Activated CD4-positive, alpha-beta T cell treated with anti-CD3 and anti-CD28 coated beads, Interleukin-2, amount 50 U/mL, for 16 hours (primary cell): ENCODE data around the gene RIPPLY3.
"Not testable (repeated sequence)": the region's sequence is repeated elsewhere in the genome, so short reads cannot be mapped to it uniquely, and the experiment has no call there.

Experiments
- DNase-seq: peaks from one replicate; pipeline ENCODE4 v3.0.0-alpha.2; 2020

RIPPLY3 gene

GRCh38 chr21:37026499-37026898 is 20.0 kb downstream of the RIPPLY3 start:
- DNase-seq, result no peak

GRCh38 chr21:37028570-37028969 is 22.1 kb downstream of the RIPPLY3 start:
- DNase-seq, result no peak

GRCh38 chr21:37030864-37031263 is 24.4 kb downstream of the RIPPLY3 start:
- no peak for DNase-seq

GRCh38 chr21:37032293-37032692 is 25.8 kb downstream of the RIPPLY3 start:
- no peak for DNase-seq

- DNase-seq, result peak; percentile 9
These were observed 26.5 kb downstream of the RIPPLY3 start for GRCh38 chr21:37032877-37033471.

GRCh38 chr21:37034394-37034793 is 27.9 kb downstream of the RIPPLY3 start:
- not testable (repeated sequence) for DNase-seq

GRCh38 chr21:37036177-37036576 is 29.7 kb downstream of the RIPPLY3 start:
- DNase-seq, result no peak

GRCh38 chr21:37039411-37040075 is 33.0 kb downstream of the RIPPLY3 start:
- DNase-seq, result no peak

GRCh38 chr21:37040212-37040611 is 33.7 kb downstream of the RIPPLY3 start:
- DNase-seq, result no peak

GRCh38 chr21:37041706-37042271 is 35.3 kb downstream of the RIPPLY3 start:
- no peak for DNase-seq

GRCh38 chr21:37043818-37044217 is 37.3 kb downstream of the RIPPLY3 start:
- DNase-seq, result no peak

GRCh38 chr21:37044643-37045042 is 38.1 kb downstream of the RIPPLY3 start:
- no peak for DNase-seq

GRCh38 chr21:37045149-37045548 is 38.6 kb downstream of the RIPPLY3 start:
- peak; percentile 12 for DNase-seq

- DNase-seq, result no peak
These were observed 39.1 kb downstream of the RIPPLY3 start for GRCh38 chr21:37045556-37045955.

GRCh38 chr21:37047079-37047478 is 40.6 kb downstream of the RIPPLY3 start:
- no peak for DNase-seq

GRCh38 chr21:37049741-37050140 is 43.2 kb downstream of the RIPPLY3 start:
- DNase-seq, result not testable (repeated sequence)

- no peak for DNase-seq
These were observed 48.9 kb downstream of the RIPPLY3 start for GRCh38 chr21:37055271-37055855.

GRCh38 chr21:37057614-37058013 is 51.1 kb downstream of the RIPPLY3 start:
- DNase-seq, result no peak

GRCh38 chr21:37058261-37058660 is 51.8 kb downstream of the RIPPLY3 start:
- no peak for DNase-seq

- no peak for DNase-seq
These were observed 52.7 kb downstream of the RIPPLY3 start for GRCh38 chr21:37059181-37059580.

- DNase-seq, result peak; percentile 28
These were observed 53.8 kb downstream of the RIPPLY3 start for GRCh38 chr21:37060296-37060695.

GRCh38 chr21:37061926-37062592 is 55.6 kb downstream of the RIPPLY3 start:
- no peak for DNase-seq

- DNase-seq, result no peak
These were observed 56.1 kb downstream of the RIPPLY3 start for GRCh38 chr21:37062593-37062935.

- DNase-seq, result no peak
These were observed 56.9 kb downstream of the RIPPLY3 start for GRCh38 chr21:37063433-37063832.
